Body of pancreas (tissue), 4 donors: ENCODE data around the gene FBXO40.

Source experiments
- POLR2A ChIP-seq, 3 donors: fragments of 450-650 bp; IDR thresholded peaks; one replicate each; pipeline ENCODE4 v1.6.1; 2016; ENCODE audit warnings: antibody characterized with exemption in 3 of 3, mild to moderate bottlenecking in 2 of 3
- TF ChIP-seq, protein P1 (sequence below), 7 experiments: fragments of 450-650 bp in 4 of 7; fragments of 200-600 bp in 3 of 7; sonication (generic) in 3 of 7; IDR thresholded peaks; one replicate each; pipeline ENCODE4 v1.5.1; 2016 to 2019; ENCODE audit warnings: antibody characterized with exemption in 7 of 7

- TF ChIP-seq, protein P1, sequence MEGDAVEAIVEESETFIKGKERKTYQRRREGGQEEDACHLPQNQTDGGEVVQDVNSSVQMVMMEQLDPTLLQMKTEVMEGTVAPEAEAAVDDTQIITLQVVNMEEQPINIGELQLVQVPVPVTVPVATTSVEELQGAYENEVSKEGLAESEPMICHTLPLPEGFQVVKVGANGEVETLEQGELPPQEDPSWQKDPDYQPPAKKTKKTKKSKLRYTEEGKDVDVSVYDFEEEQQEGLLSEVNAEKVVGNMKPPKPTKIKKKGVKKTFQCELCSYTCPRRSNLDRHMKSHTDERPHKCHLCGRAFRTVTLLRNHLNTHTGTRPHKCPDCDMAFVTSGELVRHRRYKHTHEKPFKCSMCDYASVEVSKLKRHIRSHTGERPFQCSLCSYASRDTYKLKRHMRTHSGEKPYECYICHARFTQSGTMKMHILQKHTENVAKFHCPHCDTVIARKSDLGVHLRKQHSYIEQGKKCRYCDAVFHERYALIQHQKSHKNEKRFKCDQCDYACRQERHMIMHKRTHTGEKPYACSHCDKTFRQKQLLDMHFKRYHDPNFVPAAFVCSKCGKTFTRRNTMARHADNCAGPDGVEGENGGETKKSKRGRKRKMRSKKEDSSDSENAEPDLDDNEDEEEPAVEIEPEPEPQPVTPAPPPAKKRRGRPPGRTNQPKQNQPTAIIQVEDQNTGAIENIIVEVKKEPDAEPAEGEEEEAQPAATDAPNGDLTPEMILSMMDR (IDR thresholded peaks at IDR 0.05) = no peak
- TF ChIP-seq POLR2A (IDR thresholded peaks at IDR 0.05) = no peak
Observed at GRCh38 chr3:121606106-121606505, 12.9 kb downstream of the FBXO40 start.
